Measurements from ENCODE around the gene ACP2.

ACP2 gene

GRCh38 chr11:47267876-47268275 lies 19.3 kb upstream of the ACP2 start:
- Histone ChIP-seq H3K79me2 (ENCODE audit: insufficient read depth, low read length) (peaks cover 26% of the 10 kb centered on the region), H2AFZ (ENCODE audit: low read length) (no peak overlapping the region), H3K36me3 (ENCODE audit: insufficient read depth, low read length) (no peaks in the 10 kb centered on the region), H4K20me1 (ENCODE audit: insufficient read depth, low read length, poor library complexity, severe bottlenecking) (peaks cover 25% of the 10 kb centered on the region), H3K9me3 (ENCODE audit: insufficient read depth, low read depth, low read length) (no peaks in the 10 kb centered on the region), H3K9me2 (replicated peaks; ENCODE audit: low read depth, low read length) (no peaks in the 10 kb centered on the region), H3K27me3 (ENCODE audit: insufficient read depth, low read length, poor library complexity, severe bottlenecking) (no peaks in the 10 kb centered on the region), H3K4me2 (ENCODE audit: low read depth, low read length, poor library complexity, severe bottlenecking) (peak overlapping the region; percentile 94), H3K9ac (ENCODE audit: low read depth, low read length, poor library complexity, severe bottlenecking) (peak overlapping the region; percentile 87), H3K4me3 (ENCODE audit: low read length, poor library complexity, severe bottlenecking) (peak overlapping the region; percentile 75), H3K4me1 (ENCODE audit: insufficient read depth, low read length, poor library complexity, severe bottlenecking) (peaks cover 63% of the 10 kb centered on the region), H3F3A (ENCODE audit: low read depth) (peaks cover 10% of the 10 kb centered on the region)
- TF ChIP-seq EZH2phosphoT487 (IDR thresholded peaks at IDR 0.05; ENCODE audit: borderline replicate concordance), result no peak
- TF ChIP-seq, protein P1, sequence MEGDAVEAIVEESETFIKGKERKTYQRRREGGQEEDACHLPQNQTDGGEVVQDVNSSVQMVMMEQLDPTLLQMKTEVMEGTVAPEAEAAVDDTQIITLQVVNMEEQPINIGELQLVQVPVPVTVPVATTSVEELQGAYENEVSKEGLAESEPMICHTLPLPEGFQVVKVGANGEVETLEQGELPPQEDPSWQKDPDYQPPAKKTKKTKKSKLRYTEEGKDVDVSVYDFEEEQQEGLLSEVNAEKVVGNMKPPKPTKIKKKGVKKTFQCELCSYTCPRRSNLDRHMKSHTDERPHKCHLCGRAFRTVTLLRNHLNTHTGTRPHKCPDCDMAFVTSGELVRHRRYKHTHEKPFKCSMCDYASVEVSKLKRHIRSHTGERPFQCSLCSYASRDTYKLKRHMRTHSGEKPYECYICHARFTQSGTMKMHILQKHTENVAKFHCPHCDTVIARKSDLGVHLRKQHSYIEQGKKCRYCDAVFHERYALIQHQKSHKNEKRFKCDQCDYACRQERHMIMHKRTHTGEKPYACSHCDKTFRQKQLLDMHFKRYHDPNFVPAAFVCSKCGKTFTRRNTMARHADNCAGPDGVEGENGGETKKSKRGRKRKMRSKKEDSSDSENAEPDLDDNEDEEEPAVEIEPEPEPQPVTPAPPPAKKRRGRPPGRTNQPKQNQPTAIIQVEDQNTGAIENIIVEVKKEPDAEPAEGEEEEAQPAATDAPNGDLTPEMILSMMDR (conservative IDR thresholded peaks at IDR 0.05; ENCODE audit: low read length), result no peak

DNA sequence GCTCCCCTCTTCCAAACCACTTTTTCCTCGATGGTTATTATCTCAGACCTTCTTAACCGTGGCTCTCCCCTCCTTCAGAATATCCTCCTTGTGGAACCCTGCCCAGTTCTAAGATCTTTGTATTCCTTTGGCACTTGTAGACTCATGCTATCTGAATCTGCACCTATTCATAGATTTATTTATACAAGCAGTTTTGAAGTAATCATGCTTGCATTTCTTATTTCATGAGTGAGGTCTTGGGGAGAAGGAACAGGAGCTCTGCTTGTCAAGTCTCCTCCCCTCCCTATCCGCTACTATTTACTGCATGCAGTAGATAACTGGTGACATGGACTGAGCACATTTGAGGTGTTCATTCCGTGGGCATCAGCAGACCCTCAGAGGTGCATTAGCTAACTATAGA lies 15.9 kb upstream of the ACP2 start:
- H3K27me3 ChIP-seq (ENCODE audit: insufficient read depth, low read length, poor library complexity, severe bottlenecking), result no peaks in the 10 kb centered on the region
- no peaks in the 10 kb centered on the region for H3K79me2 ChIP-seq (ENCODE audit: insufficient read depth, low read length)
- peaks cover 10% of the 10 kb centered on the region for H3F3A ChIP-seq (ENCODE audit: low read depth)
- TF ChIP-seq EZH2phosphoT487 (IDR thresholded peaks at IDR 0.05; ENCODE audit: borderline replicate concordance), result no peak
- TF ChIP-seq, protein P1 (conservative IDR thresholded peaks at IDR 0.05; ENCODE audit: low read length), result no peak
- no peaks in the 10 kb centered on the region for H3K36me3 ChIP-seq (ENCODE audit: insufficient read depth, low read length)
- H3K9ac ChIP-seq (ENCODE audit: low read depth, low read length, poor library complexity, severe bottlenecking), result peak overlapping the region; percentile 1
- H3K4me1 ChIP-seq (ENCODE audit: insufficient read depth, low read length, poor library complexity, severe bottlenecking), result peaks cover 45% of the 10 kb centered on the region
- H4K20me1 ChIP-seq (ENCODE audit: insufficient read depth, low read length, poor library complexity, severe bottlenecking), result no peaks in the 10 kb centered on the region
- no peaks in the 10 kb centered on the region for H3K9me3 ChIP-seq (ENCODE audit: insufficient read depth, low read depth, low read length)
- H3K9me2 ChIP-seq (replicated peaks; ENCODE audit: low read depth, low read length), result no peaks in the 10 kb centered on the region
- H3K4me2 ChIP-seq (ENCODE audit: low read depth, low read length, poor library complexity, severe bottlenecking), result peak overlapping the region; percentile 56
- H2AFZ ChIP-seq (ENCODE audit: low read length), result no peak overlapping the region
- H3K4me3 ChIP-seq (ENCODE audit: low read length, poor library complexity, severe bottlenecking), result no peak overlapping the region

DNA sequence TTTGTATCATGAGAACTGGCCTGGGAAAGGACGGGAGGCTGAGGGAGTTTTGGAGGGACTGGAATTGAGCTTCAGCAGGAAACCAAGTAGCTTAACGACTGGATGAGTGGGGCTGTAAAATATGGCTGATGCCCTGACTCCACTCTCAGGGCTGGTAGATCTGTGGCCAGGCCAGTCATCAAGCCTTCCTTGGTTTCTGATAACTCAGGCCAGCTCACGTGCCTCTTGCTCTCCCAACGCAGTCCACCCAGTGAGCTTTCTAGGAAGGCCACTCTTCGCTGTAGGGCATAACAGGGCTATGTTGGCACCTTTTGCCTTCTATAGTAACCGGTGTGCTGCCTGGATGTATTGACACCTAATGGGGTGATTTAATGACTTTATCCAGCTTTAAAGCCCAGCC lies 15.5 kb upstream of the ACP2 start:
- Histone ChIP-seq H3K4me3 (ENCODE audit: low read length, poor library complexity, severe bottlenecking) (no peak overlapping the region), H3F3A (ENCODE audit: low read depth) (peaks cover 7% of the 10 kb centered on the region), H3K9me3 (ENCODE audit: insufficient read depth, low read depth, low read length) (no peaks in the 10 kb centered on the region), H3K9ac (ENCODE audit: low read depth, low read length, poor library complexity, severe bottlenecking) (peak overlapping the region; percentile 1), H3K4me1 (ENCODE audit: insufficient read depth, low read length, poor library complexity, severe bottlenecking) (peaks cover 49% of the 10 kb centered on the region), H3K27me3 (ENCODE audit: insufficient read depth, low read length, poor library complexity, severe bottlenecking) (no peaks in the 10 kb centered on the region), H2AFZ (ENCODE audit: low read length) (no peak overlapping the region), H3K36me3 (ENCODE audit: insufficient read depth, low read length) (no peaks in the 10 kb centered on the region), H3K9me2 (replicated peaks; ENCODE audit: low read depth, low read length) (no peaks in the 10 kb centered on the region), H4K20me1 (ENCODE audit: insufficient read depth, low read length, poor library complexity, severe bottlenecking) (no peaks in the 10 kb centered on the region), H3K79me2 (ENCODE audit: insufficient read depth, low read length) (no peaks in the 10 kb centered on the region), H3K4me2 (ENCODE audit: low read depth, low read length, poor library complexity, severe bottlenecking) (no peak overlapping the region)
- TF ChIP-seq, protein P1 (conservative IDR thresholded peaks at IDR 0.05; ENCODE audit: low read length), result no peak
- TF ChIP-seq EZH2phosphoT487 (IDR thresholded peaks at IDR 0.05; ENCODE audit: borderline replicate concordance), result no peak

Data from Loucy (cell line).